NT2/D1 (cell line): ENCODE data around the gene IFNA5.

Experiments used
- DNase-seq: peaks from one replicate; pipeline ENCODE4 v3.0.0-alpha.2; 2011; ENCODE audit warnings: low read depth, low spot score
- H3K27me3 ChIP-seq: 2 replicates; pipeline ENCODE4 v1.6.0; 2011; ENCODE audit warnings: mild to moderate bottlenecking; ENCODE audit not compliant: insufficient read length, insufficient read depth
- H3K36me3 ChIP-seq: 2 replicates; pipeline ENCODE4 v1.6.1; 2011; ENCODE audit warnings: mild to moderate bottlenecking, low read length, mixed read lengths; ENCODE audit not compliant: insufficient read depth, insufficient read length
- H3K4me1 ChIP-seq: 2 replicates; pipeline ENCODE4 v1.5.1; 2011; ENCODE audit not compliant: insufficient read depth, insufficient read length
- H3K4me3 ChIP-seq: 2 replicates; pipeline ENCODE4 v1.5.1; 2011; ENCODE audit warnings: low read depth; ENCODE audit not compliant: insufficient read length
- H3K9ac ChIP-seq: 2 replicates; pipeline ENCODE4 v1.6.0; 2011; ENCODE audit warnings: low read depth; ENCODE audit not compliant: insufficient read length
- H3K9me3 ChIP-seq: 2 replicates; pipeline ENCODE4 v1.5.1; 2011; ENCODE audit warnings: mild to moderate bottlenecking, low read length; ENCODE audit not compliant: insufficient read depth
- SUZ12 ChIP-seq: IDR thresholded peaks from 2 replicates; pipeline ENCODE4 v1.6.1; 2011; ENCODE audit not compliant: insufficient read length, insufficient read depth; ENCODE audit errors: extremely low read depth
- YY1 ChIP-seq: IDR thresholded peaks from 2 replicates; pipeline ENCODE4 v1.6.1; 2011; ENCODE audit not compliant: insufficient read length, insufficient read depth
- ZNF274 ChIP-seq: IDR thresholded peaks from 2 replicates; pipeline ENCODE4 v1.6.1; 2011; ENCODE audit warnings: mild to moderate bottlenecking, low read depth, low read length

The IFNA5 gene

GRCh38 chr9:21289848-21290247 lies 15.3 kb downstream of the IFNA5 start:
- Histone ChIP-seq H3K27me3 (no peaks in the 10 kb centered on the region), H3K36me3 (no peaks in the 10 kb centered on the region), H3K9me3 (no peaks in the 10 kb centered on the region), H3K4me1 (no peaks in the 10 kb centered on the region), H3K9ac (no peak overlapping the region), H3K4me3 (no peak overlapping the region)
- DNase-seq: no peak
- TF ChIP-seq SUZ12: no peak
- no peak for TF ChIP-seq YY1
- no peak for TF ChIP-seq ZNF274

GRCh38 chr9:21287280-21287679 lies 17.8 kb downstream of the IFNA5 start:
- no peak for TF ChIP-seq ZNF274
- no peak for TF ChIP-seq YY1
- TF ChIP-seq SUZ12: no peak
- no peaks in the 10 kb centered on the region for H3K27me3 ChIP-seq

GRCh38 chr9:21286659-21287058 lies 18.5 kb downstream of the IFNA5 start:
- Histone ChIP-seq H3K36me3 (no peaks in the 10 kb centered on the region), H3K4me1 (no peaks in the 10 kb centered on the region), H3K9me3 (no peaks in the 10 kb centered on the region), H3K9ac (no peak overlapping the region), H3K4me3 (no peak overlapping the region), H3K27me3 (no peaks in the 10 kb centered on the region)
- TF ChIP-seq SUZ12: no peak
- no peak for TF ChIP-seq ZNF274
- TF ChIP-seq YY1: no peak
- DNase-seq: no peak

More at GRCh38 chr9:21287280-21287679, 17.8 kb downstream of the IFNA5 start:
- H3K9ac ChIP-seq: no peak overlapping the region
- DNase-seq: no peak
- no peaks in the 10 kb centered on the region for H3K36me3 ChIP-seq
- H3K4me3 ChIP-seq: no peak overlapping the region
- no peaks in the 10 kb centered on the region for H3K4me1 ChIP-seq
- H3K9me3 ChIP-seq: no peaks in the 10 kb centered on the region

GRCh38 chr9:21286099-21286498 lies 19.0 kb downstream of the IFNA5 start:
- H3K27me3 ChIP-seq: no peaks in the 10 kb centered on the region
- no peaks in the 10 kb centered on the region for H3K36me3 ChIP-seq
- no peak for TF ChIP-seq ZNF274
- TF ChIP-seq YY1: no peak
- H3K9me3 ChIP-seq: no peaks in the 10 kb centered on the region
- H3K9ac ChIP-seq: no peak overlapping the region
- no peak overlapping the region for H3K4me3 ChIP-seq
- H3K4me1 ChIP-seq: no peaks in the 10 kb centered on the region
- DNase-seq: no peak

- no peaks in the 10 kb centered on the region for H3K4me1 ChIP-seq
- no peak for DNase-seq
- no peaks in the 10 kb centered on the region for H3K9me3 ChIP-seq
- no peak overlapping the region for H3K9ac ChIP-seq
- no peak overlapping the region for H3K4me3 ChIP-seq
- no peak for TF ChIP-seq ZNF274
- no peak for TF ChIP-seq YY1
- TF ChIP-seq SUZ12: no peak
- no peaks in the 10 kb centered on the region for H3K36me3 ChIP-seq
- no peaks in the 10 kb centered on the region for H3K27me3 ChIP-seq
Measured at GRCh38 chr9:21281275-21281674, 23.8 kb downstream of the IFNA5 start.

- Histone ChIP-seq H3K4me3 (no peak overlapping the region), H3K4me1 (no peaks in the 10 kb centered on the region), H3K9me3 (no peaks in the 10 kb centered on the region), H3K9ac (no peak overlapping the region), H3K36me3 (no peaks in the 10 kb centered on the region), H3K27me3 (no peaks in the 10 kb centered on the region)
- DNase-seq: no peak
- TF ChIP-seq YY1 (no peak), SUZ12 (no peak), ZNF274 (no peak)
Measured at GRCh38 chr9:21268347-21268657, 36.8 kb downstream of the IFNA5 start.

GRCh38 chr9:21267485-21268346 lies 37.4 kb downstream of the IFNA5 start:
- H3K27me3 ChIP-seq: no peaks in the 10 kb centered on the region
- H3K9me3 ChIP-seq: no peaks in the 10 kb centered on the region
- no peak for DNase-seq
- H3K4me1 ChIP-seq: no peaks in the 10 kb centered on the region
- no peak overlapping the region for H3K9ac ChIP-seq
- TF ChIP-seq SUZ12 (no peak), YY1 (no peak), ZNF274 (no peak)
- H3K4me3 ChIP-seq: no peak overlapping the region
- H3K36me3 ChIP-seq: no peaks in the 10 kb centered on the region
